GM06990 (cell line): ENCODE data around the gene UBAP1L.
A peak's percentile ranks its signal among the peaks of the same experiment; 100 is the strongest.

Experiments
- DNase-seq: peaks from one replicate; pipeline ENCODE4 v3.0.0-alpha.2; 2011; ENCODE audit not compliant: insufficient read length; ENCODE audit errors: extremely low read depth
- H3K27me3 ChIP-seq: replicated peaks from 2 replicates; pipeline ENCODE4 v1.6.0; 2011; ENCODE audit warnings: low read length; ENCODE audit not compliant: control insufficient read depth, insufficient read depth
- H3K36me3 ChIP-seq: 2 replicates; pipeline ENCODE4 v1.5.1; 2011; ENCODE audit warnings: low read length; ENCODE audit not compliant: control insufficient read depth, insufficient read depth
- H3K4me3 ChIP-seq: replicated peaks from 2 replicates; pipeline ENCODE4 v1.5.1; 2011; ENCODE audit warnings: low read depth, mild to moderate bottlenecking, control low read depth, low read length
- TF ChIP-seq, protein P1 (sequence below): IDR thresholded peaks from 2 replicates; pipeline ENCODE4 v1.5.1; 2011; ENCODE audit warnings: low read length, control low read depth, mild to moderate bottlenecking, inconsistent platforms; ENCODE audit not compliant: insufficient read depth, poor library complexity, severe bottlenecking

UBAP1L gene

GRCh38 chr15:65087411-65087810 is 27.6 kb downstream of the UBAP1L start:
- no peak overlapping the region for H3K4me3 ChIP-seq
- TF ChIP-seq, protein P1, sequence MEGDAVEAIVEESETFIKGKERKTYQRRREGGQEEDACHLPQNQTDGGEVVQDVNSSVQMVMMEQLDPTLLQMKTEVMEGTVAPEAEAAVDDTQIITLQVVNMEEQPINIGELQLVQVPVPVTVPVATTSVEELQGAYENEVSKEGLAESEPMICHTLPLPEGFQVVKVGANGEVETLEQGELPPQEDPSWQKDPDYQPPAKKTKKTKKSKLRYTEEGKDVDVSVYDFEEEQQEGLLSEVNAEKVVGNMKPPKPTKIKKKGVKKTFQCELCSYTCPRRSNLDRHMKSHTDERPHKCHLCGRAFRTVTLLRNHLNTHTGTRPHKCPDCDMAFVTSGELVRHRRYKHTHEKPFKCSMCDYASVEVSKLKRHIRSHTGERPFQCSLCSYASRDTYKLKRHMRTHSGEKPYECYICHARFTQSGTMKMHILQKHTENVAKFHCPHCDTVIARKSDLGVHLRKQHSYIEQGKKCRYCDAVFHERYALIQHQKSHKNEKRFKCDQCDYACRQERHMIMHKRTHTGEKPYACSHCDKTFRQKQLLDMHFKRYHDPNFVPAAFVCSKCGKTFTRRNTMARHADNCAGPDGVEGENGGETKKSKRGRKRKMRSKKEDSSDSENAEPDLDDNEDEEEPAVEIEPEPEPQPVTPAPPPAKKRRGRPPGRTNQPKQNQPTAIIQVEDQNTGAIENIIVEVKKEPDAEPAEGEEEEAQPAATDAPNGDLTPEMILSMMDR = no peak
- H3K27me3 ChIP-seq = no peaks in the 10 kb centered on the region; the same call in 1 of the 2 replicates
- DNase-seq = no peak
- no peaks in the 10 kb centered on the region; the same call in 1 of the 2 replicates for H3K36me3 ChIP-seq

GRCh38 chr15:65086680-65087111 is 28.3 kb downstream of the UBAP1L start:
- no peak for DNase-seq
- TF ChIP-seq, protein P1 = no peak

GRCh38 chr15:65085990-65086679 is 28.9 kb downstream of the UBAP1L start:
- no peak for DNase-seq
- Histone ChIP-seq H3K4me3 (no peak overlapping the region), H3K36me3 (no peaks in the 10 kb centered on the region; the same call in 1 of the 2 replicates), H3K27me3 (no peaks in the 10 kb centered on the region; the same call in 1 of the 2 replicates)
- TF ChIP-seq, protein P1 = peak; percentile 46

More at GRCh38 chr15:65086680-65087111, 28.3 kb downstream of the UBAP1L start:
- Histone ChIP-seq H3K27me3 (no peaks in the 10 kb centered on the region; the same call in 1 of the 2 replicates), H3K36me3 (no peaks in the 10 kb centered on the region; the same call in 1 of the 2 replicates), H3K4me3 (no peak overlapping the region)

DNA sequence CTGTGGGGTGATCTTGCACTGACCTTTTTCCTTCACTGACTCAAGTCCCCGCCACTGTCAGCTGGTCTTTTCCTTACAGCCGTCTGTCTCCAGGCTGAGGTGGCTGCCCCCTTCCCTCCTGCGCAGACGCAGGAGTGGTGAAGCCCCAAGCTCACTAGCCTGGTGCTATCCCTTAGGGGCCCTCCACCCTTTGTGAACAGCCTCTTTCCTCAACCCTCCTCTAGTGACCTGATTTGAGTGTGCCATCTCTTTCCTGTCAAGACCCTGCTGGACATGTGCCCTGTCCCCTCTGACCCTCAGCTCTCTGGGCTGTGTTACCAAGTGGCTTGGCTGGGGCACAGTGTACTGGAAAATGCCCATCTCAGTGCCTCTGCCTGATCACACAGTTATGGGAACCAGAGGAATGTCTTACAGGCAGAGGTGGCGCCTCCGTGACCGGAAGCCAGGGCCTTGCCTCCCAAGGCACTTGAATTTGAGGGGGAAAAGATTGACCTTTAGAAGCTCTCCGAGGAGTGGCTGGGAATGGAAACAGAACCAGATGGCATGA is 29.7 kb downstream of the UBAP1L start:
- TF ChIP-seq, protein P1 = no peak
- DNase-seq = no peak
- Histone ChIP-seq H3K36me3 (no peaks in the 10 kb centered on the region; the same call in 1 of the 2 replicates), H3K27me3 (no peaks in the 10 kb centered on the region; the same call in 1 of the 2 replicates), H3K4me3 (no peak overlapping the region)

- no peaks in the 10 kb centered on the region; the same call in 1 of the 2 replicates for H3K36me3 ChIP-seq
- TF ChIP-seq, protein P1 = no peak
Measured at GRCh38 chr15:65084500-65085206, 30.3 kb downstream of the UBAP1L start.

More at GRCh38 chr15:65084500-65085206, 30.3 kb downstream of the UBAP1L start:
- Histone ChIP-seq H3K4me3 (no peak overlapping the region), H3K27me3 (no peaks in the 10 kb centered on the region; the same call in 1 of the 2 replicates)
- no peak for DNase-seq
